Fibroblast of villous mesenchyme (primary cell): ENCODE data around the gene DNAJC4. TPM values are rescaled to one million over a fixed set of nuclear protein-coding genes. Genes with fewer than 3 reads are reported as not detected.
A peak's percentile ranks its signal among the peaks of the same experiment; 100 is the strongest.

Experiments used
- DNase-seq: peaks from one replicate; pipeline ENCODE4 v3.0.0-alpha.2; 2010; ENCODE audit warnings: low read depth
- H3K4me3 ChIP-seq: 2 replicates; pipeline ENCODE4 v1.5.1; 2011; ENCODE audit warnings: low read depth, mild to moderate bottlenecking, low read length
- total RNA-seq: library from RNA; depleted of rRNA; stranded (reverse); fragments of >200 nt; gene quantifications from 2 replicates; pipeline ENCODE4 v1.2.3, GENCODE V29; 2012
- TF ChIP-seq, protein P1 (sequence below): IDR thresholded peaks from 2 replicates; pipeline ENCODE4 v1.5.1; 2012; ENCODE audit warnings: low read depth, mild to moderate bottlenecking, low read length; ENCODE audit not compliant: insufficient read depth

DNAJC4 gene
- total RNA-seq, 1 donor, result 6.5 TPM

DNA sequence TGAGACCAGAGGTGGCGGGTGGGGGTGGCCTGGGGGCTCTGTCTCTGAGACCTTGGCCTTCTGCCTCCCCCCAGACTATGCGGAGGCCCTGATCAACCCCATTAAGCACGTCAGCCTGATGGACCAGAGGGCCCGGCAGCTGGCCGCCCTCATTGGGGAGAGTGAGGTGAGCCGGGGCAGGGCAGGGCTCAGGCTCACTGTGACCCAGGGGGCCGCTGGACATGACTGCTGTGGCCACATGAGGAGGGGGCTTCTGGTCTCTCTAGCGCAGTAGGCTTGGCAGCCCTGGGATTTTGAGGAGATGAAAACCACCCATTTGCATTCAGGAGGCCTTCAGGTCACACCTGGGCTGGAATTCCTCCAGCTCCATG is 33.6 kb downstream of the DNAJC4 start:
- no peak overlapping the region for H3K4me3 ChIP-seq
- DNase-seq, result no peak
- TF ChIP-seq, protein P1, sequence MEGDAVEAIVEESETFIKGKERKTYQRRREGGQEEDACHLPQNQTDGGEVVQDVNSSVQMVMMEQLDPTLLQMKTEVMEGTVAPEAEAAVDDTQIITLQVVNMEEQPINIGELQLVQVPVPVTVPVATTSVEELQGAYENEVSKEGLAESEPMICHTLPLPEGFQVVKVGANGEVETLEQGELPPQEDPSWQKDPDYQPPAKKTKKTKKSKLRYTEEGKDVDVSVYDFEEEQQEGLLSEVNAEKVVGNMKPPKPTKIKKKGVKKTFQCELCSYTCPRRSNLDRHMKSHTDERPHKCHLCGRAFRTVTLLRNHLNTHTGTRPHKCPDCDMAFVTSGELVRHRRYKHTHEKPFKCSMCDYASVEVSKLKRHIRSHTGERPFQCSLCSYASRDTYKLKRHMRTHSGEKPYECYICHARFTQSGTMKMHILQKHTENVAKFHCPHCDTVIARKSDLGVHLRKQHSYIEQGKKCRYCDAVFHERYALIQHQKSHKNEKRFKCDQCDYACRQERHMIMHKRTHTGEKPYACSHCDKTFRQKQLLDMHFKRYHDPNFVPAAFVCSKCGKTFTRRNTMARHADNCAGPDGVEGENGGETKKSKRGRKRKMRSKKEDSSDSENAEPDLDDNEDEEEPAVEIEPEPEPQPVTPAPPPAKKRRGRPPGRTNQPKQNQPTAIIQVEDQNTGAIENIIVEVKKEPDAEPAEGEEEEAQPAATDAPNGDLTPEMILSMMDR, result no peak

- TF ChIP-seq, protein P1, result no peak
- H3K4me3 ChIP-seq, result no peak overlapping the region
- DNase-seq, result no peak
Measured at GRCh38 chr11:64264371-64264852, 34.1 kb downstream of the DNAJC4 start.

DNA sequence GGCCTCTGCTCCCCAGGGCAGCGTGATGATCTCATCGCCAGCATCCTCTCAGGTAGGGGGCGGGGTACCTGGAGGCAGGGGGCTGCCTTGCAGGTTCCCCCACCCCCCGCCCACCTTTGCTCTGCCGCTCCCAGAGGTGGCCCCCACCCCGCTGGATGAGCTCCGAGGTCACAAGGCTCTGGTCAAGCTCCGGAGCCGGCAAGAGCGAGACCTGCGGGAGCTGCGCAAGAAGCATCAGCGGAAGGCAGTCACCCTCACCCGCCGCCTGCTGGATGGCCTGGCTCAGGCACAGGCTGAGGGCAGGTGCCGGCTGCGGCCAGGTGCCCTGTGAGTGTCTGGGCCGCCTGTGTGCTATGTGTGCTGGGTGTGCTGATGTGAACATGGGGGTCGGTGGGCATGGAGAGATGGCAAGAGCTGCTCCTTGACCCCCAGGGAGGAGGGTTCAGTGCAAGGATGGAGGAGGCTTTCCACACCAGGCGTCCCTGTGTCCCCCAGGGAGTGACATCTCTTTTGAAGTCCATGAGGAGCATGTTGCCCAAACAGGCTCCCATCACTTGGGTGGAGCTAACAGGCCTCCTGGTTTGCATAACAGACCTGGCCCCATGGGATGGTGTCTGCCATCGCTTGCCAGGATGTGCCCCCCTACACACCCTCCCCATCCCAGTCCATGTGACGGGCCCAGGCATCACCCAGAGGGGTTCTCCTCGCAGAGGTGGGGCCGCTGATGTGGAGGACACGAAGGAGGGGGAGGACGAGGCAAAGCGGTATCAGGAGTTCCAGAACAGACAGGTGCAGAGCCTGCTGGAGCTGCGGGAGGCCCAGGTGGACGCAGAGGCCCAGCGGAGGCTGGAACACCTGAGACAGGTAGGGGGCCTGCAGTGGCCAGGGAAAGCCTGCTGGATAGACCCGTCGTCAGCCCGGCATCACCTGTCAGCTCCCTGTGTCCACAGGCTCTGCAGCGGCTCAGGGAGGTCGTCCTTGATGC is 35.1 kb downstream of the DNAJC4 start:
- TF ChIP-seq, protein P1, result no peak
- DNase-seq, result no peak
- no peak overlapping the region for H3K4me3 ChIP-seq

DNA sequence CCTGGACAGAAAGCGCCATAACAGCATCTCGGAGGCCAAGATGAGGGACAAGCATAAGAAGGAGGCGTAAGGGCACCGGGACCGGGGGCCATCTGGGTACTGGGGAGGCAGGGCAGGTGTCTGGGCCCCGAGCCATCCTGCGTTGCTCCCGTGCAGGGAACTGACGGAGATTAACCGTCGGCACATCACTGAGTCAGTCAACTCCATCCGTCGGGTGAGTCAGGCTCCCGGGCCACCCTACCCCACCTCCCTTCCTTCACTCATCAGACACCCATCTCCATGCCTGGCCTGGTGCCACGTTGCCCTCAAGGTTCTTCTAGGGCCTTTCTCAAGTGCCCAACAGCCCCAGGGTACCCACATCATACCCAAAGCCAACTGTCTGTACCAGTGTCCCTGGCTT is 36.0 kb downstream of the DNAJC4 start:
- no peak overlapping the region for H3K4me3 ChIP-seq
- TF ChIP-seq, protein P1, result no peak
- DNase-seq, result no peak

- TF ChIP-seq, protein P1, result no peak
- no peak for DNase-seq
- no peak overlapping the region for H3K4me3 ChIP-seq
Measured at GRCh38 chr11:64267207-64267945, 37.0 kb downstream of the DNAJC4 start.

- TF ChIP-seq, protein P1, result peak; percentile 2
- H3K4me3 ChIP-seq, result peak overlapping the region; percentile 76
- peak; percentile 88 for DNase-seq
Measured at GRCh38 chr11:64268025-64268892, 37.9 kb downstream of the DNAJC4 start.
